ENCODE measurements around the gene NISCH. TPM values are rescaled to one million over a fixed set of nuclear protein-coding genes. Genes with fewer than 3 reads are reported as not detected.

NISCH gene
- total RNA-seq, 1 donor from 2014 or later, result 44.3 TPM

- Histone ChIP-seq H3K27me3 (ENCODE audit: low read depth) (no peaks in the 10 kb centered on the region), H3K27ac (replicated peaks) (peak overlapping the region; percentile 49), H3K4me1 (peaks cover 47% of the 10 kb centered on the region), H3K9me3 (replicated peaks) (no peaks in the 10 kb centered on the region), H3K36me3 (peaks cover 17% of the 10 kb centered on the region), H3K4me3 (no peak overlapping the region)
- intact Hi-C loops (cut with micrococcal nuclease), result no loop called here
- peak; percentile 60 for DNase-seq
- peak; percentile 100 for TF ChIP-seq CTCF (IDR thresholded peaks at IDR 0.05; ENCODE audit: borderline replicate concordance)
Observed at GRCh38 chr3:52446631-52447511, 8.5 kb upstream of the NISCH start.

GRCh38 chr3:52447512-52448355, 7.7 kb upstream of the NISCH start:
- DNase-seq, result peak; percentile 12
- intact Hi-C loops (cut with micrococcal nuclease), result no loop called here
- no peak for TF ChIP-seq CTCF (IDR thresholded peaks at IDR 0.05; ENCODE audit: borderline replicate concordance)
- Histone ChIP-seq H3K9me3 (replicated peaks) (no peaks in the 10 kb centered on the region), H3K27ac (replicated peaks) (peak overlapping the region; percentile 97), H3K4me1 (peaks cover 47% of the 10 kb centered on the region), H3K27me3 (ENCODE audit: low read depth) (no peaks in the 10 kb centered on the region), H3K4me3 (no peak overlapping the region), H3K36me3 (peaks cover 22% of the 10 kb centered on the region)

- Histone ChIP-seq H3K27ac (replicated peaks) (peak overlapping the region; percentile 97), H3K4me3 (peak overlapping the region; percentile 86), H3K9me3 (replicated peaks) (no peaks in the 10 kb centered on the region), H3K27me3 (ENCODE audit: low read depth) (no peaks in the 10 kb centered on the region), H3K4me1 (peaks cover 51% of the 10 kb centered on the region), H3K36me3 (peaks cover 22% of the 10 kb centered on the region)
- no peak for DNase-seq
- intact Hi-C loops (cut with micrococcal nuclease), result no loop called here
- TF ChIP-seq CTCF (IDR thresholded peaks at IDR 0.05; ENCODE audit: borderline replicate concordance), result no peak
Observed at GRCh38 chr3:52450489-52451236, 4.7 kb upstream of the NISCH start.

GRCh38 chr3:52451237-52452083, 3.9 kb upstream of the NISCH start:
- peak overlapping the region; percentile 97 for H3K27ac ChIP-seq (replicated peaks)
- peak overlapping the region; percentile 86 for H3K4me3 ChIP-seq
- no peaks in the 10 kb centered on the region for H3K9me3 ChIP-seq (replicated peaks)
- peak; percentile 16 for DNase-seq
- intact Hi-C loops (cut with micrococcal nuclease), result no loop called here
- H3K4me1 ChIP-seq, result peaks cover 52% of the 10 kb centered on the region
- H3K27me3 ChIP-seq (ENCODE audit: low read depth), result no peaks in the 10 kb centered on the region
- peaks cover 22% of the 10 kb centered on the region for H3K36me3 ChIP-seq
- peak; percentile 35 for TF ChIP-seq CTCF (IDR thresholded peaks at IDR 0.05; ENCODE audit: borderline replicate concordance)
